DOHH2 (cell line): ENCODE results near the gene IWS1.

Experiments
- CTCF ChIP-seq: fragments of 200-600 bp; sonication (generic); IDR thresholded peaks from one replicate; pipeline ENCODE4 v1.5.1; 2014; ENCODE audit warnings: antibody characterized with exemption, mild to moderate bottlenecking, low read depth, low read length; ENCODE audit not compliant: poor library complexity, severe bottlenecking
- EZH2phosphoT487 ChIP-seq: fragments of 200-600 bp; sonication (generic); IDR thresholded peaks from 2 replicates; pipeline ENCODE4 v1.6.1; 2017; ENCODE audit warnings: borderline replicate concordance, mild to moderate bottlenecking, antibody characterized with exemption, low read length, moderate library complexity, mixed read lengths

- TF ChIP-seq EZH2phosphoT487, result no peak
- no peak for TF ChIP-seq CTCF
Measured at GRCh38 chr2:127525691-127526131, 578 bp downstream of the IWS1 start.
